GM12801 (cell line): ENCODE data around the gene DENND5B.

Experiments
- CTCF ChIP-seq: IDR thresholded peaks from one replicate; pipeline ENCODE4 v1.5.1; 2011; ENCODE audit warnings: control low read depth; ENCODE audit not compliant: insufficient read length; ENCODE audit errors: extremely low read depth

Gene DENND5B

GRCh38 chr12:31510034-31510433 is 80.9 kb downstream of the DENND5B start:
- TF ChIP-seq CTCF: no peak

- TF ChIP-seq CTCF: no peak
Observed at GRCh38 chr12:31508436-31509150, 82.3 kb downstream of the DENND5B start.

DNA sequence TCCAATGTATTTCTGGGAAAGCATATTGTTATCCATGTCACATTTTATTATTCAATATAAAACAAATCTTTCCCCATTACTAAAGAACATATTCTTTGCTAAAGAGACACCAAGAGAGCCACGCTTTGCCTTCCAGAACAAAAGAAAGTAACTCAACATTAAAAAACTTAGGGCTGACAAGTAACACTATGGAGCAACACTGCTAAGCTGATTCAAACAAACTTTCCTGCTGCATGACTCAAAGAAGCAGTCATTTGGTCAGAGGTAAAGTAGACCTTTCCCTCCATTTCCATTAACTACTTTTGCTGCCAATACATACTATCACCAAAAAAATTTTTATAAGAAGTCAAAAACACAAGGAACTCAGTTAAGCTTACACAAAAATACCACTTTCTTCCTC is 83.0 kb downstream of the DENND5B start:
- no peak for TF ChIP-seq CTCF

GRCh38 chr12:31506515-31507306 is 84.2 kb downstream of the DENND5B start:
- no peak for TF ChIP-seq CTCF

- no peak for TF ChIP-seq CTCF
Observed at GRCh38 chr12:31504625-31505222, 86.2 kb downstream of the DENND5B start.

DNA sequence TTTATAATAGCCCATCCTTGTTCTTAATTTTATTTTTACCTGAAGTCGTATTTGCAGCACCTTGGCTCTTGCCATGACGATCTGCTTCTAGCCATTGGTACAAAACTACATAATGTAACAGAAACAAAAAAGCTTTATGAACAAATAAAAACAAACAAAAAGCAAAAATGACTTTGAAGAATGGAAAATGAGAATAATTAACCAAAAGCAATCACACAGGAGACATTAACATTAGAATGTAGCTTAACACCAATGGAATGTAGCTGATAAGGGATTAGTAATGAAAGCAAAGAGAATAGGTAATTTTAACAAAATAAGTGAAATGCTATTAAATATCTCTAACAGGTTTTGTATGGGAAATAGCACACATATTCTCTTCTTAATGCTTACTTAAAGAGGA is 91.4 kb downstream of the DENND5B start:
- no peak for TF ChIP-seq CTCF

- no peak for TF ChIP-seq CTCF
Observed at GRCh38 chr12:31498424-31498823, 92.5 kb downstream of the DENND5B start.
